IMR-90 (cell line): ENCODE measurements around the gene ARMH4. TPM values are rescaled to one million over a fixed set of nuclear protein-coding genes. Genes with fewer than 3 reads are reported as not detected.

Experiments used
- ATAC-seq: fragments of 200-7000 bp; cut with Tn5 transposase; 2 replicates; pipeline ENCODE4 v1.9.1; 2020; ENCODE audit warnings: low read depth, mild to moderate bottlenecking, moderate library complexity
- BruUV-seq: library from RNA; stranded (reverse); fragments of 400-500 nt; replicated peaks from 2 replicates; lab custom pipeline; 2021; lab: Mats Ljungman, UMichigan
- CTCF ChIA-PET: fragments of 300-600 bp; formaldehyde crosslinking; extraction: SDS; loops from one replicate; lab custom pipeline; 2021; ENCODE audit warnings: antibody characterized with exemption; lab: Yijun Ruan, JAX
- POLR2A ChIA-PET: fragments of 300-600 bp; sonication (Branson Sonifier 250); formaldehyde crosslinking; loops from one replicate; lab custom pipeline; 2022; ENCODE audit warnings: antibody characterized with exemption; ENCODE audit not compliant: unreplicated experiment; lab: Charles Lee
- DNase-seq: peaks from one replicate; pipeline ENCODE4 v3.0.0; 2013
- H2AFZ ChIP-seq: replicated peaks from 2 replicates; pipeline ENCODE3; 2013; ENCODE audit warnings: low read length, mild to moderate bottlenecking; ENCODE audit not compliant: poor library complexity
- H2AK5ac ChIP-seq: 2 replicates; pipeline ENCODE4 v1.6.1; 2013; ENCODE audit warnings: low read depth, low read length, inconsistent platforms
- H2AK9ac ChIP-seq: replicated peaks from 2 replicates; pipeline ENCODE3; 2013; ENCODE audit warnings: mild to moderate bottlenecking, low read depth, low read length, moderate library complexity; ENCODE audit not compliant: poor library complexity
- H2BK120ac ChIP-seq: 2 replicates; pipeline ENCODE4 v1.6.1; 2013; ENCODE audit warnings: low read depth, low read length, inconsistent platforms
- H2BK15ac ChIP-seq: 3 replicates; pipeline ENCODE4 v1.6.1; 2013; ENCODE audit warnings: low read depth, low read length, inconsistent platforms
- H2BK20ac ChIP-seq: 2 replicates; pipeline ENCODE4 v1.6.1; 2013; ENCODE audit warnings: low read depth, mild to moderate bottlenecking, inconsistent platforms, low read length, moderate library complexity
- H2BK5ac ChIP-seq: 2 replicates; pipeline ENCODE4 v1.6.1; 2013; ENCODE audit warnings: mild to moderate bottlenecking, low read depth, low read length, inconsistent platforms; ENCODE audit not compliant: poor library complexity, severe bottlenecking
- H3K14ac ChIP-seq: replicated peaks from 2 replicates; pipeline ENCODE4 v1.6.1; 2013; ENCODE audit warnings: low read depth, low read length, inconsistent platforms
- H3K18ac ChIP-seq: 2 replicates; pipeline ENCODE4 v1.6.1; 2013; ENCODE audit warnings: low read depth, low read length, control low read depth
- H3K23ac ChIP-seq: 2 replicates; pipeline ENCODE4 v1.6.1; 2013; ENCODE audit warnings: low read depth, low read length, inconsistent platforms
- H3K27ac ChIP-seq: 2 replicates; pipeline ENCODE4 v1.5.1; 2013; ENCODE audit warnings: mild to moderate bottlenecking, control low read depth, low read length; ENCODE audit not compliant: insufficient read depth
- H3K27me3 ChIP-seq: 2 replicates; pipeline ENCODE4 v1.6.1; 2013; ENCODE audit warnings: low read length; ENCODE audit not compliant: control insufficient read depth, insufficient read depth
- H3K36me3 ChIP-seq: 2 replicates; pipeline ENCODE4 v1.6.1; 2013; ENCODE audit warnings: low read length, mixed read lengths; ENCODE audit not compliant: control insufficient read depth, insufficient read depth
- H3K4ac ChIP-seq: 2 replicates; pipeline ENCODE4 v1.6.1; 2013; ENCODE audit warnings: low read depth, low read length, inconsistent platforms
- H3K4me1 ChIP-seq: 2 replicates; pipeline ENCODE4 v1.6.1; 2013; ENCODE audit warnings: low read length, mixed read lengths; ENCODE audit not compliant: control insufficient read depth, insufficient read depth
- H3K4me2 ChIP-seq: 2 replicates; pipeline ENCODE4 v1.6.1; 2013; ENCODE audit warnings: low read depth, mild to moderate bottlenecking, control low read depth, low read length, moderate library complexity
- H3K4me3 ChIP-seq: 2 replicates; pipeline ENCODE4 v1.5.1; 2013; ENCODE audit warnings: low read depth, mild to moderate bottlenecking, control low read depth, low read length, moderate library complexity; ENCODE audit not compliant: insufficient read depth
- H3K56ac ChIP-seq: 2 replicates; pipeline ENCODE4 v1.6.1; 2013; ENCODE audit warnings: low read length, inconsistent platforms; ENCODE audit not compliant: insufficient read depth; ENCODE audit errors: extremely low read depth
- H3K79me1 ChIP-seq, 2 experiments: 2 replicates each; pipeline ENCODE4 v1.6.1; 2013; ENCODE audit warnings: low read length in 2 of 2, inconsistent platforms in 1 of 2, low read depth in 1 of 2
- H3K9ac ChIP-seq: 2 replicates; pipeline ENCODE4 v1.6.1; 2013; ENCODE audit warnings: low read depth, low read length, control low read depth
- H3K9me1 ChIP-seq: 2 replicates; pipeline ENCODE4 v1.6.1; 2013; ENCODE audit warnings: low read length, inconsistent platforms; ENCODE audit not compliant: insufficient read depth
- H3K9me3 ChIP-seq: 2 replicates; pipeline ENCODE4 v1.6.1; 2013; ENCODE audit warnings: low read length; ENCODE audit not compliant: control insufficient read depth, insufficient read depth
- H4K20me1 ChIP-seq: 2 replicates; pipeline ENCODE4 v1.6.1; 2013; ENCODE audit warnings: low read length, inconsistent platforms; ENCODE audit not compliant: insufficient read depth
- H4K5ac ChIP-seq: 2 replicates; pipeline ENCODE4 v1.6.1; 2013; ENCODE audit warnings: mild to moderate bottlenecking, low read depth, low read length, control low read depth
- H4K8ac ChIP-seq, 2 experiments: 2 replicates each; pipeline ENCODE4 v1.6.1; 2013; ENCODE audit warnings: low read depth in 2 of 2, low read length in 2 of 2, control low read depth in 1 of 2, inconsistent platforms in 1 of 2
- H4K91ac ChIP-seq: 2 replicates; pipeline ENCODE4 v1.6.1; 2013; ENCODE audit warnings: low read depth, low read length, inconsistent platforms; ENCODE audit not compliant: insufficient read depth
- MAFK ChIP-seq: IDR thresholded peaks from 2 replicates; pipeline ENCODE4 v1.6.1; 2012; ENCODE audit warnings: low read depth, low read length, improper control_type of control experiment
- dilution Hi-C: fragments of 300-500 bp; cut with HindIII; formaldehyde crosslinking; loops from one replicate; pipeline ENCODE4 v1.14.3; 2018; ENCODE audit warnings: low sequenced_read_pairs; ENCODE audit not compliant: unreplicated experiment
- in situ Hi-C: fragments of 300-500 bp; cut with MboI; formaldehyde crosslinking; loops from 3 replicates; pipeline ENCODE4 v1.14.3; 2019; ENCODE audit warnings: low sequenced_read_pairs, inconsistent platforms, mixed read lengths
- intact Hi-C: fragments of 100-400 bp; cut with micrococcal nuclease; formaldehyde crosslinking; loops from 2 replicates; pipeline ENCODE4 v1.10.0; 2022
- polyA plus RNA-seq, 3 experiments: library from polyadenylated mRNA; depleted of rRNA; stranded (reverse); fragments of >200 nt; gene quantifications; 2 replicates each; pipeline ENCODE4 v1.2.3, GENCODE V29; 2012; ENCODE audit warnings: low replicate concordance in 1 of 3
- total RNA-seq: library from RNA; depleted of rRNA; stranded (reverse); fragments of >200 nt; gene quantifications from 2 replicates; pipeline ENCODE4 v1.2.3, GENCODE V29; 2012
- TF ChIP-seq, protein P1 (sequence below): conservative IDR thresholded peaks from 2 replicates; pipeline ENCODE4 v1.5.1; 2012; ENCODE audit warnings: mild to moderate bottlenecking, low read depth, low read length, improper control_type of control experiment

ARMH4 gene
- total and polyA plus RNA-seq, 2 of the 4 experiments (the other 2 are of a cell fraction) = 4.6 to 5.6 TPM

- peaks cover 12% of the 10 kb centered on the region for H3K27me3 ChIP-seq
- no peak overlapping the region for H3K18ac ChIP-seq
- no peak overlapping the region for H2BK15ac ChIP-seq
- H4K91ac ChIP-seq = no peak overlapping the region
- ATAC-seq = no peak
- H3K9me1 ChIP-seq = no peaks in the 10 kb centered on the region
- H2AK5ac ChIP-seq = no peak overlapping the region
- intact Hi-C loops = no loop called here
- H3K4ac ChIP-seq = no peak overlapping the region
- H3K4me3 ChIP-seq = no peak overlapping the region
- no peak overlapping the region for H2AFZ ChIP-seq
- POLR2A ChIA-PET = no interaction called here
- no peak overlapping the region for H2BK120ac ChIP-seq
- H3K9ac ChIP-seq = no peak overlapping the region
- in situ Hi-C loops = no loop called here
- no peaks in the 10 kb centered on the region for H3K4me1 ChIP-seq
- H2BK5ac ChIP-seq = no peak overlapping the region
- BruUV-seq = no TSS peak
- no peak overlapping the region for H2BK20ac ChIP-seq
- H3K4me2 ChIP-seq = no peak overlapping the region
- H3K36me3 ChIP-seq = no peaks in the 10 kb centered on the region
- H3K23ac ChIP-seq = no peak overlapping the region
- H3K79me1 ChIP-seq = no peaks in the 10 kb centered on the region
- no peaks in the 10 kb centered on the region for H4K20me1 ChIP-seq
- no peak overlapping the region for H3K14ac ChIP-seq
- H4K5ac ChIP-seq = no peak overlapping the region
- no peaks in the 10 kb centered on the region for H3K9me3 ChIP-seq
- no peak overlapping the region for H2AK9ac ChIP-seq
- no peak overlapping the region for H3K56ac ChIP-seq
- H4K8ac ChIP-seq = no peak overlapping the region
- CTCF ChIA-PET = no interaction called here
- no peak overlapping the region for H3K27ac ChIP-seq
- dilution Hi-C loops = no loop called here
- DNase-seq = no peak
- TF ChIP-seq, protein P1, sequence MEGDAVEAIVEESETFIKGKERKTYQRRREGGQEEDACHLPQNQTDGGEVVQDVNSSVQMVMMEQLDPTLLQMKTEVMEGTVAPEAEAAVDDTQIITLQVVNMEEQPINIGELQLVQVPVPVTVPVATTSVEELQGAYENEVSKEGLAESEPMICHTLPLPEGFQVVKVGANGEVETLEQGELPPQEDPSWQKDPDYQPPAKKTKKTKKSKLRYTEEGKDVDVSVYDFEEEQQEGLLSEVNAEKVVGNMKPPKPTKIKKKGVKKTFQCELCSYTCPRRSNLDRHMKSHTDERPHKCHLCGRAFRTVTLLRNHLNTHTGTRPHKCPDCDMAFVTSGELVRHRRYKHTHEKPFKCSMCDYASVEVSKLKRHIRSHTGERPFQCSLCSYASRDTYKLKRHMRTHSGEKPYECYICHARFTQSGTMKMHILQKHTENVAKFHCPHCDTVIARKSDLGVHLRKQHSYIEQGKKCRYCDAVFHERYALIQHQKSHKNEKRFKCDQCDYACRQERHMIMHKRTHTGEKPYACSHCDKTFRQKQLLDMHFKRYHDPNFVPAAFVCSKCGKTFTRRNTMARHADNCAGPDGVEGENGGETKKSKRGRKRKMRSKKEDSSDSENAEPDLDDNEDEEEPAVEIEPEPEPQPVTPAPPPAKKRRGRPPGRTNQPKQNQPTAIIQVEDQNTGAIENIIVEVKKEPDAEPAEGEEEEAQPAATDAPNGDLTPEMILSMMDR = no peak
- peak; percentile 71 for TF ChIP-seq MAFK
Observed at GRCh38 chr14:58141893-58142292, 10.1 kb downstream of the ARMH4 start.
